ENCODE results near the gene SPOPL.

Gene SPOPL

DNA sequence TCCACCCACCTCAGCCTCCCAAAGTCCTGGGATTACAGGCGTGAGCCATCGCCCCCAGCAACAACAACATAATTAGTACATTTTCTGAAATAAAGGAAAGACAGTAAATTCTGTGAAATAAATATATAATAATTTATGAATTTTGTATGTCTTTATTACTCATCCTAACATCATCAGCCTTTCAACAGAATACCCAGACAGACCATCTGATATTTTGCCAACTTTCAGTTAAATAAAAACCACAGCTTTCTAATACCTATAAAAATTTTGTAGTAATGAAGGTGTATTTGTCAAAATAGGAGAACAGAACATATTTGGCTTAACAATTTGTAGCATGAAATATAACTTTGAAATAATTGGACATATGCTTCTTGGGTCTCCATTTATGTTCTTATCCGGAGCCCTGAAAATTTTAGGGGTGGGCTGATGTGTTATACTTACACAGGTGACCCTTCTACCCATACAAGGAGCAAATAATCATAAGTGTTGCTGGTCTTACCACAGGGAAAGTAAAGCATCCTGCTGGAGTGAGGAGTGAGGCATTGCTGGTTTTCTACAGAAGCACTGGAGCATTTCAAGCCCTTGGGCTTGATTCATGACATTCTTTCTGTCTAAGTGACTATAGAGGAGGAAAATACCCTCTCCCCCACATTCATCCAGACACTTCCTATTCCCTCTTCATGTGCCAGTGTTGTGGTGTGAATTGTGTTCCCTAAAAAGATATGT, 99.3 kb downstream of the SPOPL start:
- DNase-seq (ENCODE audit: low read depth in 2 of 2), result no peak

- no peak for DNase-seq (ENCODE audit: low read depth in 2 of 2)
Observed at GRCh38 chr2:138601458-138602165, 100.0 kb downstream of the SPOPL start.

DNA sequence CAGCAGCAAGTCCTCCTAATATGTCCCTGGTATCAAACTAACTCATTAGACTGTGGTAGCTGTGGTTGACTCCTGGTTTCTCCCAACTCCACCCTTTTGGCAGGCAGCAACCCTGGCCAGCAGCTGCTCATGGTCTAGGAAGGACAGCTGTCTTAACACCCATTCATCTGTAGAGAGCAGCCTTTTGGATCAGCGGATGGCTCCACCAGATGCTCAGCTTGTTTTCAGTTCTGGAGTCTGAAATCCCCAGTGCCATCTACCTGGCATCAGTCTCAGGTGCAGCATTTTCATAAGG, 100.5 kb downstream of the SPOPL start:
- DNase-seq (ENCODE audit: low read depth in 2 of 2), result no peak

GRCh38 chr2:138607746-138608145, 106.2 kb downstream of the SPOPL start:
- DNase-seq (ENCODE audit: low read depth in 2 of 2), result no peak

DNA sequence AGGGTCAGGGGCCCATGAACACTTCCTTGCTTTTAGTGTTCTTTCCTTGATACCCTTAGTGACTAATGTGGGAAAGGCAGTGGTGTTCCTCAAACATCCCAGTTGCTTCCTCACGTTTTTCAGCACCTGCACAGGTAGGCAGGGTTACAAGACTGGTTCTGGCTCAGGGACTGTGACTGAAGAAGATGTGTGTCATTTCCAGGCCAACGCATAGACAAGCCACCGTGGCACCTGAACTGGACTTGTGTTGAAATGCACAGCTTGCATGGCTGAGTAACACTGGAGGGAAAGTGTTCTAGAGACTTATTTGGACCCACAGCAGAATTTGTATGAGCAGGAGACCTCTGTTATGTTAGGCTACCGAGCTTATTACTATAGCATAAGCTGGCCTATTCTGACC, 107.9 kb downstream of the SPOPL start:
- DNase-seq (ENCODE audit: low read depth in 2 of 2), result no peak

DNA sequence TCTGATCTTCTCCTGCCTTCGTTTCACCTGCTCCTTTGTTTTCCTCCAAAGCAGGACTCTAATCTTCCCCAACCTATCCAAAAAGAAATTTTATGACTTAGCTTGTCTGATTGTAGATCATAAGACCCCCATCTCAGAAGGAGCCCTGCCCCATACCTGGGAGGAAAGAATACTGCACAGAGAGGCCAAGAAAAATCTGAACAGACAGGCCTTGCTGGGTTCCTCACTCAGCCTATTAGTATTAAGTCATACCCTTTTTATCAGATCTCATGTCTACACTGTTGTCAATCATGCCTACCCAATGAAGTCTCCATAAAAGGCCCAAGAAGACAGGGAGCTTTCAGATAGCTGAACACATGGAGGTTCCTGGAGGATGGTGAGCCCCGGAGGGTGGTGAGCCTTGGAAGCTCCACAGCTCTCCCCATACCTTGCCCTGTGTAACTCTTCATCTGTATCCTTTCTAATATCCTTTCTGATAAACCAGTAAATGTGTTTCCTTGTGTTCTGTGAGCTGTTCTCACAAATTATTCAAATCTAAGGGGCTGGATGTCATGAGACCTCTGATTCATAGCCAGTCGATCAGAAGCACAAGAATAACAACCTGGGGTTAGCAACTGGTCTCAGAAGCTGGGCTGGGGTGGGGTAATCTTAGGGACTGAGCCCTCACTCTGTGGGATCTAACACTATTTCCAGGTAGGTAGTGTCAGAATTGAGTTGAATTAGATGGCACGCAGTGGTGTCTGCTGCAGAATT, 108.8 kb downstream of the SPOPL start:
- DNase-seq (ENCODE audit: low read depth in 2 of 2), result no peak

DNA sequence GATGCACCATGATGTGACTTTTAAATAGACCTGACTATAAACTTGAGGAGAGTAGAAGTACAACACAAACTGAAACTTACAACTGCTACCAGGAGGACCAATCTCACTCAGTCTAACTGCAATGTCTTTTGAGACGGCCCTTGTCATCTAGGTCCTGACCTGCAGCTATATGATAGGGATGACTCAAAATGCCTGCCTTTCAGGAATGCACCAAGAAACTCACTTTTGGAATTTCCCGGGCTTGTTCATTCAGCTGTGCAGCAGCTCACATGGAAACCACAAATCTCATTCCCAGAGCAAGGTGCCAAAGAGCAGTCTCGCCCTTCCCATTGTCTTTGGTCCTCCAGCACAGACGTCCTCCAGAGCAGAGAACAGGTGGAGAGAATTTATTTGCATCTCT, 113.7 kb downstream of the SPOPL start:
- DNase-seq (ENCODE audit: low read depth in 2 of 2), result no peak

GRCh38 chr2:138617026-138617425, 115.5 kb downstream of the SPOPL start:
- no peak for DNase-seq (ENCODE audit: low read depth in 2 of 2)

- DNase-seq (ENCODE audit: low read depth in 2 of 2), result no peak
Observed at GRCh38 chr2:138618971-138619370, 117.4 kb downstream of the SPOPL start.

DNA sequence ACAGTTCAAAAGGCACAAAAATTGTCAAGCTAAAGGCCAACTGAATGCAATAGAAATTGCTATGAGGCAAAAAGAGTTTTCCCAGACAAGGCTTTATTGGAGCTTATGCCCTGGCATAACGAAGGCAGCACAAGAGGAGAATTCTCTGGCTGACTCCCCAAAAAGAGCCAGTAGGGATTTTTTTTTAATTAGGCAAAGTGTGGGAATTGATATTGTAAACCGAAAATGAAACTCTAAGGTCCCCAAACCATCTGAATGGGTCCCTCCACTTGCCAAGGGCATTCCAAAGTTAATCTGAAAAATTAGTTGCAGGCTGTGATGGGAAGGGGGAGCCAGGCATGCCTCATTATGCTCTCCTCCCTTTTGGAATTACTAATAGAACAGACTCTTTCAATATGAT, 118.9 kb downstream of the SPOPL start:
- no peak for DNase-seq (ENCODE audit: low read depth in 2 of 2)

DNA sequence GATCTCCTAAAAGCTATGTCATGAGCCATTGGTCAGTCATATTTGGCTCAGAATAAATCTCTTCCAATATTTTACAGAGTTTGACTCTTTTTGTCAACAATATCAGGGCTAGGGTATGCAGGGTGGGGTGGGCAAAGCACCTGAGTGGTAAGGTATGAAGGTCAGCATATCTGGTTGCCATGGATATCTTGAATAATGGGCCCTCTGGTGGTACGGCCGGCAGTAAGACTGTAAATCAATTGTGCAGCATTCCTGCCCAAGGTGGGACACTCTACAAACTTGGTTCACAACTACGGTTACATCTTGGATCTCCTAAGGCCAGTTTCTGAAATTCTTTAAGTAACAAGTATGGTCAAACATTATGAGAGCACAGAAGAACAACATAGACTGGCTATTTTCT, 119.6 kb downstream of the SPOPL start:
- DNase-seq (ENCODE audit: low read depth in 2 of 2), result no peak

- DNase-seq (ENCODE audit: low read depth in 2 of 2), result no peak
Observed at GRCh38 chr2:138622613-138623012, 121.0 kb downstream of the SPOPL start.
